ENCODE data around the gene RFX4. TPM values are rescaled to one million over a fixed set of nuclear protein-coding genes. Genes with fewer than 3 reads are reported as not detected.
"Not testable (repeated sequence)": the region's sequence is repeated elsewhere in the genome, so short reads cannot be mapped to it uniquely, and the experiment has no call there.

Gene RFX4
- polyA plus RNA-seq, 4 donors, result 0.36 to 0.38 TPM; not detected in 2

GRCh38 chr12:106723416-106723815, 140.6 kb downstream of the RFX4 start:
- DNase-seq (ENCODE audit: low read depth in 4 of 4, low spot score in 2 of 4), result no peak

GRCh38 chr12:106724116-106724515, 141.3 kb downstream of the RFX4 start:
- no peak for DNase-seq (ENCODE audit: low read depth in 4 of 4, low spot score in 2 of 4)

DNA sequence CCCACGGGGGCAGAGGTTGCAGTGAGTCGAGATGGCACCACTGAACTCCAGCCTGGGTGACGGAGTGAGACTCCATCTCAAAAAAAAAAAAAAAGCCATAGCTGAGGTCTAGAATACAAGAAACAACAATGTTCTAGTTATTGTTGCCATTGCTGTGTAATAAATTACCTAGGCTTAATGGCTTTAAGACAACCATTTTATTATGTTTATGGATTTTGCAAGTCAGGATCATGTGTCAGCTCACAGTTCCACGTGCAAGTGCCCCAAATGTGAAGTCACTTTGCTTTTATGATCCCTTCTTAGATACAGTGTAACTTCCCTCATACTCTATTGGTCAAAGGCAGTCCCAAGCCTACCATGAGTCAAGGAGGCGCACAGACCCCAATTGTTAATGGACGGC, 142.1 kb downstream of the RFX4 start:
- DNase-seq (ENCODE audit: low read depth in 4 of 4, low spot score in 2 of 4), result no peak

GRCh38 chr12:106726603-106727202, 143.9 kb downstream of the RFX4 start:
- not testable (repeated sequence) for DNase-seq (ENCODE audit: low read depth in 4 of 4, low spot score in 2 of 4)

DNA sequence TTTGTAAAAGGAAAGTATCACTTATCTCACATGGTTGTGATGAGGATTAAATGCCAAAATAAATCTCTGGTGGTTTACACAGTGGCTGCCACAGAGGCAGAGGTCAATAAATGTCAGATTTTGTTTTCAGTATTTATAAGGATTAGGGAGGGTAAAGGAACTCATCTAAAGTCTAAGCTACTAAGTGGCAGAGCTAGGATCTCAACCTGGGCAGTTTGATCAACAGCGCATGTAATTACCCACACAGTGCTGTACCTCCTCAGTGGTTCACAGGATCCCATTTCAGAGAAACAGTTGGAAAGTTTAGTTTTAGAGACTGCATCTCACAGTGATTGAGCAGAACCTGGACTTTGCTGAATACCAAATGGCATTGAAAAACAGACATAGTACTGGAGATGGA, 146.8 kb downstream of the RFX4 start:
- DNase-seq (ENCODE audit: low read depth in 4 of 4, low spot score in 2 of 4), result peak in 3 of 4 donors; percentile 24 to 28 (median 25)

DNA sequence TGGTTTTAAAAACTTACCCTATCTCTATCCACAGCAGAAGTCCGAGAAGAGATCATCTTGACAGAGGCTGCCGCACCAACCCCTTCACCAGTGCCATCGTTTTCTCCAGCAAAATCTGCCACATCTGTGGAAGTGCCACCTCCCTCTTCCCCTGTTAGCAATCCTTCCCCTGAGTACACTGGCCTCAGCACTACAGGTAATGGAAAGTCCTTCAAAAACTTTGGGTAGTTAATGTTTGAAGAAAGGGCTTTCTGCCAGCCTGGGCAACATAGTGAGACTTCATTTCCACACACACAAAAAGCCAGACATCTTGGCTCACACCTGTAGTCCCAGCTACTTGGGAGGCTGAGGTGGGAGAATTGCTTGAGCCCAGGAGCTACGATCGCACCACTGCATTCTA, 150.1 kb downstream of the RFX4 start:
- no peak for DNase-seq (ENCODE audit: low read depth in 4 of 4, low spot score in 2 of 4)

- DNase-seq (ENCODE audit: low read depth in 4 of 4, low spot score in 2 of 4), result no peak
These were observed 150.9 kb downstream of the RFX4 start for GRCh38 chr12:106733660-106734059.

DNA sequence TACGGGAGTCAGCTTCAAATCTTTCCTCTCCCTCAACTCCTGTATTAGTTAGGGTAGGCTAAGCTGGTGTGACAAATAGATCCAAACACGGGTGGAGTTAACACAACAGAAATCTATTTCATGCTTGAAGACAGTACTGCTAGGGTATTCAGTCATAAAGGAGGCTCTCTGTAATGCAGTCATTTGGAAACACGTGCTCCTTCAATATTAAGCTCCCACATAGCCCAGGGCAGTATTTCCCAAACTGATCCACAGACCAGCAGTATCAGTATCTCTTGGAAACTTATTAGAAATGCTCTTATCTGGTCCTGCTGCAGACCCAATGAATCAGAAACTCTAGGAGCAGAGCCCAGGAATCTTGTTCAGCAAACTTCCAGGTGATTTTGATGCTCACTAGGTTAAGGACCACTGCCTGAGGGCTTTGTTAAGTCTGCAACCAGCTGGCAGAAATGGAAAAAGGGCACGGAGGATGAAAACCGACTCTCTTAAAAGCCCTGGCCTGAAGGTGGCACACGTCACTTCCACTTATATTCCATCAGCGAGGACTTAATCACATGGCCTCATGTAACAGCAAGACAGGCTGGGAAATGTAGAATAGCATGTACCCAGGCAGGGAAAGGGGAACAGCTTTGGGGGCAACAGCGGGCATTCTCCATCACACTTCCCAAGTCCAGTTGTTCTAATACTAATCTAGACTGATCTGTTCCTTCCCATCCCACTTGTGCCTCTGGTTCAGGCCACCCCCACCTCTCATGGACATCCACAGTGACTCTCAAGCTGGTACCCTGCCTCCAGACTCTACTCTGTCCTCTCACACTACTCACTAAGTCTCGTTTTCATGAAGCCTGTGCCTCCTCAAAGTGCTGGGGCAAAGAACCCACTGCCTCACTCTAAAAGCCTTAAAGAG, 153.5 kb downstream of the RFX4 start:
- no peak for DNase-seq (ENCODE audit: low read depth in 4 of 4, low spot score in 2 of 4)

GRCh38 chr12:106739318-106739717, 156.5 kb downstream of the RFX4 start:
- no peak for DNase-seq (ENCODE audit: low read depth in 4 of 4, low spot score in 2 of 4)

- no peak for DNase-seq (ENCODE audit: low read depth in 4 of 4, low spot score in 2 of 4)
These were observed 157.2 kb downstream of the RFX4 start for GRCh38 chr12:106739815-106740530.

DNA sequence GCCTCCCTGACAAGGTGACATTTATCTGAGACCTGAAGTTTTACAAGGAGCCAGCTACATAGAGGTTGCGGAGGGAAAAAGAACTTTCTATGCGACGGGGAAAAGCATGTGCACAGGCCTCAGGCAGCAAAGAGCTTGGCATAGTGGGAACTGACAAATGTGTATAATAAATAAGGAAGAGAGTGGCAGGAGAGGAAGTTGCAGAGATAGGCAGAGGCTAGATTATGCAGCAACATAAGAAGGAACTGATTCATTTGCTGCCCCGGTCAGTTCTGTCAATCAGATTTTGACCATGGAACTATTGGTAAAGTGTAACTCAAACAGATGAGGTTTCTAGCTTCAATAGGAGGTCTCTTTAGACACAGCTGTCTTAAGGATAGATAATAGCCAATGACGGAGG, 158.0 kb downstream of the RFX4 start:
- DNase-seq (ENCODE audit: low read depth in 4 of 4, low spot score in 2 of 4), result no peak

GRCh38 chr12:106741247-106741646, 158.4 kb downstream of the RFX4 start:
- DNase-seq (ENCODE audit: low read depth in 4 of 4, low spot score in 2 of 4), result no peak

- DNase-seq (ENCODE audit: low read depth in 4 of 4, low spot score in 2 of 4), result no peak
These were observed 160.6 kb downstream of the RFX4 start for GRCh38 chr12:106743270-106743988.

DNA sequence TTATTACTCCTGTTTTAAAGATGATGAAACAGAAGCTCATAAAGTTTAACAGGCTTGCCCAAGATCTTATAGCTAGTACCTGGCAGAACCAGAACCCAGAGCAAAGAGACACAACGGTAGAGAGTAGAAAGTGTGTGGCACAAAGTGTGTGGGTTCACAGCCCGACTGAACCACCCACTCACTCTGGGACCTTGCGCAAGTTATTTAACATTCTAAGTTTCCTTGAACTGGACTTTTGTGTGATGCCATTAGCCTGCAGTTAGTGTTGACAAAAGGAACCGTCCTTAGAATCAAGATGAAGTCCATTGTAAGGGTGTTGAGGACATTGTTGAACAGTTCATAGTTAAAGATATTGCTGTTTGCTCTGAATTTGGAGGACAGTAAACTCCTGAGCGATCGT, 161.8 kb downstream of the RFX4 start:
- DNase-seq (ENCODE audit: low read depth in 4 of 4, low spot score in 2 of 4), result no peak

DNA sequence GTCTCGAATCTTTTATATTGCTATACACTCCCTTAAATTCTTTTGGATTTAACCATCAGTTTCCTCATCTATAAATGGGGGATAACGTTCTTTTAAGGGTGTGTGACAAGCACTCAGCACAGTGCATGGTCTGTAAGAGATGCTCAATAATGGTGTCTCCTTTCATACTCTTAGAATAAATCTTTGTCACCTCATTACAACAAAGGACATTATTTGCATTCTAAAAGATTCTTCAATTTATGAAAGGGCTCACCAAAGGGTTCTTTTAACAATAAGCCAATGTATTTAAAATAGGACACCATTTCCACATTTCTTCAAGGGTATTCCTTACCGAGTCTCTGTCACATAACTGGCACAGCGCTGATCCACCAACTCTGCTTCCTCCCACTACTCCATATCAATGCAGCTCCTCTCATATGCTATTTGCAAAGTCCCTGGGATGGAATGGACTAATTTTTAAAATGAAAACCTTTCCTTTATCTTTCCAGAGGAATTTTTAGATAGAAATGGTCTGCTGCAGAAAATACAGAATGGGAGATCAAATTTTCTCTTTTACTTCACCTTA, 162.5 kb downstream of the RFX4 start:
- no peak for DNase-seq (ENCODE audit: low read depth in 4 of 4, low spot score in 2 of 4)

DNA sequence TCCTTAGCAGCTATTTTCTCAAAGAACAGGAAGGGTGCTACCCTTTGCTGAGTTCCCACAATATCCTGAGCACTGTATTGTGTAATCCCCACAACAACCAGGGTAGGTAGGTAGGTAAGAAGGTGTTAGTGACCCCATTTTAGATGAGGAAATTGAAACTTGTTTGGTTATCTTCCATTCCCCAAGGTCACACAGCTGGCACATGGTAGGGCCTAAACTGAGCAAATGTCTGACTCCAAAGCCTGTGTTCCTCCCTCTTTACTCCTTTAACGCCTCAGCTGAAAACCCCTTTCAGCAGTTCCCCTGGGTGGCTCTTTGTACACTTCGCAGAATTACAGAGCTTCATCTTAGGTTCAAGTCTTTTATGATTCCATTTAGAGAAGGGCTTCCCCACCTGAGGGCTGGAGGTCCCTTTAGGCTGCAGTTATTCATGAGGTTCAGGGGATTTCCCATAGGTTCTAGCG, 165.2 kb downstream of the RFX4 start:
- DNase-seq (ENCODE audit: low read depth in 4 of 4, low spot score in 2 of 4), result no peak

DNA sequence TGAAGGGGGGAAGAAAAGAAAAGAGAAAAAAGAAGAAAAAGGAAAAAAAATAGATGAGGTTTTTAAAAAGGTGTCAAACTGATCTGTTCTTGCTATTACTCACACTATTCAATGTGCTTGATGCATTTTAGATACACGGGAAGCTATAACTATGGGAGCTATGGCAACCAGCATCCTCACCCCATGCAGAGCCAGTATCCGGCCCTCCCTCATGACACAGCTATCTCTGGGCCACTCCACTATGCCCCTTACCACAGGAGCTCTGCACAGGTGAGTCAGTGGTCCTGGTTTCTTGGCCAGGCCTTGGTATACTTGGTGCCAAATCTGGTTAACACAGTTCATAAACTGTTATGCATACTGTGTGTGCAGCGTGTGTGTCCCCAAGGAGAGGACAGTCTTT, 167.7 kb downstream of the RFX4 start:
- no peak for DNase-seq (ENCODE audit: low read depth in 4 of 4, low spot score in 2 of 4)

- no peak for DNase-seq (ENCODE audit: low read depth in 4 of 4, low spot score in 2 of 4)
These were observed 170.7 kb downstream of the RFX4 start for GRCh38 chr12:106753526-106753925.

DNA sequence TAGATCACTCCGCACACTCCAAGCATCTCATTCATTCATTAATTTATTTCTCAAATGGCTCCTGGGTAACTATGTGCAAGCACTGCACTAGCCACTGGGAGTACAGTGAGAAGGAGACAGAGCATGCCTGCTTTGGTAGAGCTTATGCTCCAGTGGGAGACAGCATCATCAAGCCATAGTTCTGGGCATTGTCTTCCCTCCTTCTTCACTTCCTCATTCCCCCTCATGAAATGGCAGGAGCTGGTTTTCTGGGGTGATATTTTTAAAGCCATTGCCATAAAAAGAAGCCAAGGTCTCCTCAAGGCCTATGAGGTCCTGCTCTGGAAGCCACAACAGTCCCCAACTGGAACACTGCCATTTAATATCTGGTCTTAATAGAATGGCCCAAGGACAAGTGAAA, 171.5 kb downstream of the RFX4 start:
- DNase-seq (ENCODE audit: low read depth in 4 of 4, low spot score in 2 of 4), result no peak

DNA sequence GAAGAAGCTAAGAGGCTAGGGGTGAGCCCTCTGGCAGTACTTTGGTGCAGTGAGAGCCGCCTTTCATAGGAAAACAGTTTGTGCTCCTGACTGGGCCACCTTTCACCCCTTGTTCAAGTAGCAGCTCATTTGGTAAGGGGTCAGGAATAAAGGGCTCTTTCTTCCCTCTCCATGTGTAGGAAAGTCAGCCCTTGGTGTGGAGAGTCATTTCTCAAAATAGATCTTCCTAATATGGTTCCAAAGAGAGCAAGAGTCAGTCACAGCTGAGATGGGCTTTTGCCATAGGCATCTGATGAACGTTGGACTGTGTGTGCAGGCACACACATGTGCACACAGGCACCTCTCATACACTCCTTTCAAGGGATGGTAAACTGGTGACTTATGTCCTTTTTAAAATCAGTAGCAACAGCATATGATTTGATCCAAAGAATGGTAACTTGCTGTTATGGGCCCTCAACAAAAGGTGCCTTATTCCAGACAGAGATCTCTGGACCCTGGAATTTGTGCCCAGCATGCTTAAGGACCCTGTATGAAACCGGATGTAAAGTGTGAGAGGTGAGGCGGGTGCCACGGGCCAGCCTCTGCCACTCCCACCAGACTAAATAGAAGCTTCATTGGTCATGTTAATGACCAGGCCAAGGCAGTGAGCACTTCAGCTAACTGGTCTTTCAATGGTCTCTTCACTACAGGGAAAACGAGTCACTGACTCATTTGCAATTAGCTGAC, 175.0 kb downstream of the RFX4 start:
- no peak for DNase-seq (ENCODE audit: low read depth in 4 of 4, low spot score in 2 of 4)

Measured in left renal cortex interstitium (tissue), 4 donors.